Occipital lobe (tissue), 2 donors: Measurements from ENCODE around the gene PRXL2C. TPM values are rescaled to one million over a fixed set of nuclear protein-coding genes. Genes with fewer than 3 reads are reported as not detected.
A peak's percentile ranks its signal among the peaks of the same experiment; 100 is the strongest.
"Not testable (repeated sequence)": the region's sequence is repeated elsewhere in the genome, so short reads cannot be mapped to it uniquely, and the experiment has no call there.

Experiments used
- DNase-seq: peaks from one replicate; lab custom pipeline; 2025; lab: John Stamatoyannopoulos, UW
- total RNA-seq: library from RNA; depleted of rRNA; stranded (reverse); fragments of >200 nt; gene quantifications from one replicate; pipeline ENCODE4 v1.2.3, GENCODE V29; 2014

The PRXL2C gene
- total RNA-seq, result 5.1 TPM

GRCh38 chr9:96655198-96655851, at the start of gene PRXL2C:
TSS of gene PRXL2C (minus strand) at chr9:96655317. CDS start at chr9:96655281, 36 bp downstream.
- DNase-seq, result peak; percentile 50

- DNase-seq, result not testable (repeated sequence)
Observed at GRCh38 chr9:96700721-96701375, 45.7 kb upstream of the PRXL2C start.

- DNase-seq, result no peak
Observed at GRCh38 chr9:96691326-96691725, 36.2 kb upstream of the PRXL2C start.

GRCh38 chr9:96688745-96689464, 33.8 kb upstream of the PRXL2C start:
- no peak for DNase-seq

- no peak for DNase-seq
Observed at GRCh38 chr9:96688187-96688586, 33.1 kb upstream of the PRXL2C start.

- peak; percentile 86 for DNase-seq
Observed at GRCh38 chr9:96686638-96687335, 31.7 kb upstream of the PRXL2C start.

- no peak for DNase-seq
Observed at GRCh38 chr9:96680812-96681499, 25.8 kb upstream of the PRXL2C start.

GRCh38 chr9:96674906-96675538, 19.9 kb upstream of the PRXL2C start:
- DNase-seq, result no peak

GRCh38 chr9:96673786-96674185, 18.7 kb upstream of the PRXL2C start:
- not testable (repeated sequence) for DNase-seq

- no peak for DNase-seq
Observed at GRCh38 chr9:96668868-96669534, 13.9 kb upstream of the PRXL2C start.

- DNase-seq, result no peak
Observed at GRCh38 chr9:96667363-96667728, 12.2 kb upstream of the PRXL2C start.

- DNase-seq, result not testable (repeated sequence)
Observed at GRCh38 chr9:96666653-96667362, 11.7 kb upstream of the PRXL2C start.

GRCh38 chr9:96665789-96666188, 10.7 kb upstream of the PRXL2C start:
- DNase-seq, result no peak

GRCh38 chr9:96663506-96664120, 8.5 kb upstream of the PRXL2C start:
- no peak for DNase-seq

- no peak for DNase-seq
Observed at GRCh38 chr9:96661711-96662110, 6.6 kb upstream of the PRXL2C start.

- DNase-seq, result no peak
Observed at GRCh38 chr9:96660692-96661248, 5.7 kb upstream of the PRXL2C start.

- DNase-seq, result peak; percentile 75
Observed at GRCh38 chr9:96654450-96655197, 493 bp downstream of the PRXL2C start.

- DNase-seq, result no peak
Observed at GRCh38 chr9:96651626-96652025, 3.5 kb downstream of the PRXL2C start.
